ENCODE measurements around the gene PRR30.

The PRR30 gene

GRCh38 chr2:27134781-27135477, 4.3 kb downstream of the PRR30 start:
- no peak for DNase-seq (ENCODE audit: low read depth)
- no peak for TF ChIP-seq CTCF (IDR thresholded peaks at IDR 0.05; ENCODE audit: insufficient read depth, low read depth, low read length, missing control alignments)
- H3K4me3 ChIP-seq (ENCODE audit: low read length): peak overlapping the region; percentile 20

GRCh38 chr2:27133905-27134780, 5.1 kb downstream of the PRR30 start, which contains the start of gene PREB:
Gene PREB (minus strand): TSS chr2:27134636. CDS start chr2:27134421, 215 bp downstream.
- no peak for TF ChIP-seq CTCF (IDR thresholded peaks at IDR 0.05; ENCODE audit: insufficient read depth, low read depth, low read length, missing control alignments)
- H3K4me3 ChIP-seq (ENCODE audit: low read length): peak within 1 kb of the TSS; percentile 74
- DNase-seq (ENCODE audit: low read depth): peak; percentile 94

- peak overlapping the region; percentile 74 for H3K4me3 ChIP-seq (ENCODE audit: low read length)
- no peak for TF ChIP-seq CTCF (IDR thresholded peaks at IDR 0.05; ENCODE audit: insufficient read depth, low read depth, low read length, missing control alignments)
- no peak for DNase-seq (ENCODE audit: low read depth)
Observed at GRCh38 chr2:27133195-27133875, 5.9 kb downstream of the PRR30 start.

GRCh38 chr2:27131429-27131828, 7.8 kb downstream of the PRR30 start:
- H3K4me3 ChIP-seq (ENCODE audit: low read length): no peak overlapping the region
- no peak for TF ChIP-seq CTCF (IDR thresholded peaks at IDR 0.05; ENCODE audit: insufficient read depth, low read depth, low read length, missing control alignments)
- no peak for DNase-seq (ENCODE audit: low read depth)

GRCh38 chr2:27130396-27130795, 8.8 kb downstream of the PRR30 start:
- H3K4me3 ChIP-seq (ENCODE audit: low read length): no peak overlapping the region
- TF ChIP-seq CTCF (IDR thresholded peaks at IDR 0.05; ENCODE audit: insufficient read depth, low read depth, low read length, missing control alignments): no peak
- no peak for DNase-seq (ENCODE audit: low read depth)

GRCh38 chr2:27128668-27129571, 10.3 kb downstream of the PRR30 start:
- TF ChIP-seq CTCF (IDR thresholded peaks at IDR 0.05; ENCODE audit: insufficient read depth, low read depth, low read length, missing control alignments): no peak

More at GRCh38 chr2:27128668-27129571, 10.3 kb downstream of the PRR30 start:
- H3K4me3 ChIP-seq (ENCODE audit: low read length): no peak overlapping the region
- no peak for DNase-seq (ENCODE audit: low read depth)
